ENCODE measurements around the gene DPYSL5.

Gene DPYSL5

DNA sequence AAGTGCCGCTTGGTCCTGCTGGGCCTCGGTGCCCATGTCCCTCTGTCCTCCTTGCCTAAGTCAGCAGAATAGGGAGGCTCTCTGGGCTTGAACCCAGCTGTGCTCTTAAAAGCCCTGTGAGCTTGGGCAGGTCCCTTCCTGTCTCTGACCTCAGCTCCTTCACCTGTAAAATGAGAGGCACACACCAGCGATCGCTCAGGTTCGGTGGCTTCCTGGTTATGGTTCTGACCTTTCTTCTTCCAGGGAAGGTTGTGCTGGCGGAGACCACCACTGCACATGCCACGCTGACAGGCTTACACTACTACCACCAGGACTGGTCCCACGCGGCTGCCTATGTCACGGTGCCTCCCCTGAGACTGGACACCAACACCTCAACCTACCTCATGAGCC, 86.4 kb downstream of the DPYSL5 start:
- no peak for DNase-seq

GRCh38 chr2:26934985-26935384, 87.1 kb downstream of the DPYSL5 start:
- DNase-seq: no peak

GRCh38 chr2:26936855-26937254, 88.9 kb downstream of the DPYSL5 start:
- DNase-seq: no peak

GRCh38 chr2:26938399-26939118, 90.6 kb downstream of the DPYSL5 start:
- DNase-seq: no peak

DNA sequence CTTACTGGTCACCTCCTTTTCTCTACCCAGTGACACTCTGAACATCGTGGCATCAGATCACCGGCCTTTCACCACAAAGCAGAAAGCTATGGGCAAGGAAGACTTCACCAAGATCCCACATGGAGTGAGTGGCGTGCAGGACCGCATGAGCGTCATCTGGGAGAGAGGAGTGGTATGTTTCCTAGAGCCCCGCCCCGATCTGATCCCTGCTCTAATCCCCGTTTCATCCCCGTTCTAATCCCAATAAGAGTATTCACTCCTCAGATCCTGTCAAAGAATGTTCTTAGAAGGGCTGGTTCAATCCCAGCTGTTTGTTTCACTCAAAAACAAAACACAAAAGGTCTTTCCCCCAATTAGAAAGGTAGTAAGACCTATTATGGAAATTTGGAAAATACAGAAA, 92.1 kb downstream of the DPYSL5 start:
- DNase-seq: no peak

GRCh38 chr2:26941486-26941885, 93.6 kb downstream of the DPYSL5 start:
- DNase-seq: no peak

- peak; percentile 21 to 57 for DNase-seq
Observed at GRCh38 chr2:26942543-26943295, 94.8 kb downstream of the DPYSL5 start.

GRCh38 chr2:26945991-26946750, 98.2 kb downstream of the DPYSL5 start:
- no peak for DNase-seq

DNA sequence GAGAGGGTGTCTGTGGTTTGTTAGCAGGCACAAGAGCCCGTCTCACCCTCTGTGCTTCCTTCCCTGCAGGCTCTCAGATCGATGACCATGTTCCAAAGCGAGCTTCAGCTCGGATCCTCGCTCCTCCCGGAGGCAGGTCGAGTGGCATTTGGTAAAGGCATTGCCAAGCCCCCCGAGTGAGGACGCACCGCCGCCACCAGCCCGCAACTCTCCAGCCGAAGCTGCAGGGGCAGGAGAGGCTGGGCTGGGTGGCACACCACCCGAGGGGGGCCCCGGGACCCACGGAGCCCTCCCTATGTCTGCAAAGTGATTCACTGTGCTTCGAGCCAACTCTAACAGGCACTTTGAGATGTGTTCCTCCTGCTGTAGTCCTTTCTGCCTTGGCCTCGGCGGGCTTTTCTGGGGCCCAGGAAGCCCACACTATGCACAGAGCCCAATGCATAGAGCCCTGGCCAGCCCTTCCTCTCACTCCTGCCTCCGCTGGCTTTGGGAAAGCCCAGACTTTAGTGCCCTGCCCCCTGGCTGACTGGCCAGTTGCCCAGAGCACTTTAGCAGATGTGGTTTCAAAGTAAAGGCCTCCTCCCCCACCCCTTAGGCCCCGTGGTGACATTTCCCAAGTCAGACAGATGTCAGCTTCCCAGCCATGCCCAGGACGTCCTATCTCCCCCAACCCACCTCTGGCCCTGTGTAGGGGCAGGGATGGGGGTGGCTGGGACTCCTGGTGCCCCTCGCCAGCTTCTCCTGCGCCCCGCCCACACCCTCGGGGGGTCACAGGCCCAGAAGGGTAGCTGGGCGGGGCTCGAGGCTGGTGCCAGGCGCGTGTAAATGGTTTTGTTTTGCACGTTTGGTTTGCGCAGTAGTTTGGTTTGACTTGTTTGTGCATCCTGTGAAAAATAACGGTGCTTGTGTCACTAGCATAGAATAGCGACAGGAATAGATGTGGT, 99.2 kb downstream of the DPYSL5 start:
- DNase-seq: peak; percentile 16 to 23

DNA sequence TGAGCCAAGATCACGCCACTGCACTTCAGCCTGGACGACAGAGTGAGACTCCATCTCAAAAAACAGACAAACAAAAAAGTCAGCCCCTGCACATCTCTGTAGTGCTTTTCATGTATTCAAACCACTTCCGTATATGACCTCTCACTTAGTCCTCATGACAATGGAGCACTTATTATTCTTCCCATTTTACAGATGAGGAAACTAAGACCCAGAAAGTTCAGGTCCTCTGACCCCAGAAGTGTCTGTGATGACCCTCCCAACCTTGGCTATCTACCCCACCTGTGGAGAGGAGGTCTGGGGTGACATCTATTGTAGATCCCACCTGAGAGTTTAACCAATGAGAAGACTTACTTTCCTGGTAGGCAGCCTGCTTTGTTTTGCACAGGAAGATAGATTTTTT, 100.9 kb downstream of the DPYSL5 start:
- DNase-seq: no peak

GRCh38 chr2:26950246-26950645, 102.3 kb downstream of the DPYSL5 start:
- no peak for DNase-seq

DNA sequence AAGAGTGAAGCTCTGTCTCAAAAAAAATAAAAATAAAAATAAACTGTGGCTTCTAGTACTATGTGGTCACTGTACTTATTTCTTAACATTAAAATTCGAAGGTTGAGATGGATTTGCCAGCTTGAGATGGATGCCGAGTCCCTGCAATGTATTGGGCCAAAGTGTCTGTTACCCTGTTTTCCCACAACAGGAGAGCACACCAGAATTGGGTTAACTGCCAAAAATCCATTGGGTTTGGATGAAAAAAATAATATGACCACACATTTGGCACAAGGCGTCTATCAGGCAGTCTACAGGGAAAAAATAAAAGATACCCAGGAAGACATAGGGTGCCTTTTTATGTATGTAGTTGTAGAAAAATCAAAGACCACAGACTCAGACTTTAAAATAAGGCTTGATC, 103.3 kb downstream of the DPYSL5 start:
- no peak for DNase-seq

DNA sequence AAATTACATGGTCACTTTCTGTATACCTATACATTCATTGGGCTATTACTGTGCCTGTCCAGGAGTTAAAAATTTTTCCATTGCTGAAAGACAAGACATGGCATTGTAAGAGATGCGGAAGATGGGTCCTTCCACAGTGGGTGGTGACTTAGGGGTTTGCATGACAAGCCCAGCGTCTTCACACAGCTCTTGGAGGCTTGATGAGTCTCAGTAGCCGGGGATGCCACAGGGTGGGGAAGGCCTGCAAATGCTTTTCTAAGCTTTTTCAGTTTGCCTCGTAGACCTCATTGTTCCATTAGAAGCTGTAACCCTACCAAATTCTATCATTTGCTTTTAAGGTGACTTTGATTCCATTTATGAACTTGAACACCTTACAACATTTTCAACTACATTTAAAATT, 104.4 kb downstream of the DPYSL5 start:
- DNase-seq: no peak

GRCh38 chr2:26954135-26954534, 106.2 kb downstream of the DPYSL5 start:
- DNase-seq: no peak

DNA sequence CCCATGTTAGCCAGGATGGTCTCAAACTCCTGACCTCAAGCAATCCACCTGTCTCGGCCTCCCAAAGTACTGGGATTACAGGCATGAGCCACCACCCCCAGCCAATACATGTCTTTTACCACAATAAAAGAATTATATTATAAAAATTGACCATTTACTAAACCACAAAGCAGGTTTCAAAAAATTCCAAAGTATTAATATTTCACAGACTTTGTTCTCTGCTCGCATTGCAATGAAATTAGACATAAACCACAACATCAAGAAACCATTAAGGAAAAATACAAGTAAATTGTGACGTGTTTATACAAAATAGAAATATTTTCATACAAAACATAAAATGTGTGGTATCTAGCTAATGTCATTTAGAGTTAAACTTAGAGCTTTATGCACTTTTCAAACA, 109.1 kb downstream of the DPYSL5 start:
- DNase-seq: no peak

GRCh38 chr2:26957534-26957933, 109.6 kb downstream of the DPYSL5 start:
- no peak for DNase-seq

- peak; percentile 23 to 58 for DNase-seq
Observed at GRCh38 chr2:26959331-26959730, 111.4 kb downstream of the DPYSL5 start.

- DNase-seq: no peak
Observed at GRCh38 chr2:26964446-26965130, 116.7 kb downstream of the DPYSL5 start.

- no peak for DNase-seq
Observed at GRCh38 chr2:26968001-26968400, 120.1 kb downstream of the DPYSL5 start.

DNA sequence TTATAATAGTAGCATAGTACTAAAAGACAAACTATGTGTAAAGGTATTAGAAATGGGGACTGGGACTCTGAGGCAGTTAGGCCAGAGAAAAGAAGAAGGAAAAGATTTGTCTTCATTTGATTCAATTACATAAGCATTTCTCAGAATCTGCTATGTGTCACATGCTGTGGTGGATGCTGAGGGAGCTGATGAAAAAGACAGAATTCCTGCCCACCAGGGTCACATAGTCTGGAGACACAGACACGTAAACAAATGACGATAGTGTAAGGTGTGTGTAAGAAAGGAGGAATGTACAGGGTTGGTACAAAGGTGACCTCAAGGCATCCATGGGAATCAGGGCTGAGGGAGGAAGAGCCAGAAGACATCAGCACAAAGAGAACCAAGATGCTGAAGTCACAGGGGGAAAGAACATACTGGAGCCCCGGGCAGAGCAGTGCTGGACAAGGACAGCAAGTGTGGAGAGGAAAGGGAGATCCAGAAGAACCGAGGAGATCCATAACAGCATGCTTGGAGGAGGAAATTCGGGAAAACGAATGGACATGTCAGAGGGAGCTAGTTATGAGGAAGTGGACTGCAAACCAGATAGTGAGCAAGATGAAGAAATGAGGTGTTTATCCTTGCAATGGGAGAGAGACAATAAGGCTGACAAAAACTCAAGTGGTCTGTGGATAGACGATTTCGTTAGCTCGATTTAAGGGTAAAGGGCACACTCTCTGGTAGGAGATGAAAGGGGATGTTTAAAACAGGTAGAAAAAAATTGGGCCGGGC, 121.3 kb downstream of the DPYSL5 start:
- DNase-seq: no peak

- peak; percentile 36 to 48 for DNase-seq
Observed at GRCh38 chr2:26970244-26970927, 122.5 kb downstream of the DPYSL5 start, which contains the start of gene MAPRE3. Gene MAPRE3 (plus strand): TSS chr2:26970637. CDS start chr2:27022219, 51,582 bp downstream.

Measured in AML-193 (cell line).